ENCODE measurements around the gene LRP1.

The LRP1 gene

GRCh38 chr12:57181072-57181471 is 52.8 kb downstream of the LRP1 start:
- TF ChIP-seq, protein P1, sequence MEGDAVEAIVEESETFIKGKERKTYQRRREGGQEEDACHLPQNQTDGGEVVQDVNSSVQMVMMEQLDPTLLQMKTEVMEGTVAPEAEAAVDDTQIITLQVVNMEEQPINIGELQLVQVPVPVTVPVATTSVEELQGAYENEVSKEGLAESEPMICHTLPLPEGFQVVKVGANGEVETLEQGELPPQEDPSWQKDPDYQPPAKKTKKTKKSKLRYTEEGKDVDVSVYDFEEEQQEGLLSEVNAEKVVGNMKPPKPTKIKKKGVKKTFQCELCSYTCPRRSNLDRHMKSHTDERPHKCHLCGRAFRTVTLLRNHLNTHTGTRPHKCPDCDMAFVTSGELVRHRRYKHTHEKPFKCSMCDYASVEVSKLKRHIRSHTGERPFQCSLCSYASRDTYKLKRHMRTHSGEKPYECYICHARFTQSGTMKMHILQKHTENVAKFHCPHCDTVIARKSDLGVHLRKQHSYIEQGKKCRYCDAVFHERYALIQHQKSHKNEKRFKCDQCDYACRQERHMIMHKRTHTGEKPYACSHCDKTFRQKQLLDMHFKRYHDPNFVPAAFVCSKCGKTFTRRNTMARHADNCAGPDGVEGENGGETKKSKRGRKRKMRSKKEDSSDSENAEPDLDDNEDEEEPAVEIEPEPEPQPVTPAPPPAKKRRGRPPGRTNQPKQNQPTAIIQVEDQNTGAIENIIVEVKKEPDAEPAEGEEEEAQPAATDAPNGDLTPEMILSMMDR (IDR thresholded peaks at IDR 0.05), result no peak

DNA sequence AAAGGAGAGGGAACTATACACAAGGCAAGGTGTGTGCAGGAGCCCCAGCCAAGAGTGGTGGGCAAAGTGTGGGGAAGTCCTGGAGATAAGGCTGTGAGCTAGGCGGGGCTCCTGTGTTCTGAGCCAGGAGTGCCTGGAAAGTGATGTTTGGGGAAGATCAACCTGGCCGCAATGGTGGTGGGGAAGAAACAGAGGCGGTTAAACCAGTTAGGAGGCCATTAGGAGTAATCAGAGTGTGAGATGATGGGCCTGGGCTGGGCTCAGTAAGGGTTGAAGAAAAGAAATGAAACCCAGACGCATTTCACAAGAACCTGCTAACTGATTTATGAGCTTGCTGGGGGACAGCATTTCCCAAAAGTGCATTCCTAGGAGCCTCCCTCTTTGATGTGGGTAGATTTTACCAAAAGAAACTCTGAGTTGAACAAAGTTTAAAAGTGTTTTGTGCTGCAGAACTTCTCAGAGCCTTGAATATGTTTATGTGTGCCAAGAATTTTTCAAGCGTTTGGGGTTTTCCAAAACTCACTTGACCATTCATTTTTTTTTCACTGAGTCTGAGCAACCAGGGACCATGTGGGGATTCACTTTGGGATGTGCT is 53.4 kb downstream of the LRP1 start:
- TF ChIP-seq, protein P1 (IDR thresholded peaks at IDR 0.05), result no peak

GRCh38 chr12:57182918-57183575 is 54.8 kb downstream of the LRP1 start:
- TF ChIP-seq, protein P1 (IDR thresholded peaks at IDR 0.05), result peak; percentile 93

DNA sequence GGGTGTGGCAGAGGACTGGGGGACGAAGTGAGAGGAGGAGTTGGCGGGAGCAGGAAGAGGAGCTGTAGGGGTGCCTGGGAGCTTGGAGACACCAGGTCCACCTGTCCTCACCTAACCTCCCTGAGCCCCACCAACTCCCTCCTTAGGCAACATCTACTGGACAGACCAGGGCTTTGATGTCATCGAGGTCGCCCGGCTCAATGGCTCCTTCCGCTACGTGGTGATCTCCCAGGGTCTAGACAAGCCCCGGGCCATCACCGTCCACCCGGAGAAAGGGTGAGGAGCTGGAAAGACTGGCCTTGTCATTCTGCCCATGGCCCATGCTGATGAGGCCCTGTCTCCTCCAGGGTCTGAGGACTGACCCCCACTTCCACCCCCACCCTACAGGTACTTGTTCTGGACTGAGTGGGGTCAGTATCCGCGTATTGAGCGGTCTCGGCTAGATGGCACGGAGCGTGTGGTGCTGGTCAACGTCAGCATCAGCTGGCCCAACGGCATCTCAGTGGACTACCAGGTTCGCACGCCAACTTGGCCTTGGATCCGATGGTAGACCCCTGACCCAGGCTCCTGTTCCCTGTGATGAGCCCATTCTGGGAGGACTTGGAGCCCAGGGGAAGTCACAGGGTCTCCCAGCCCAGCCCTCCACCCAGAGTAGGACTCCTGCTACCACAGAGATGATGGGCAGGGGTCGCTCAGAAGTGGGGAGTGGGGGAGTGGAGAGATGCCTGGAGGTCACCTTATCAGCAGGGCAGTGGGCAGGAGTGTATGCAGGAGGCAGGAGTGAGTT is 55.8 kb downstream of the LRP1 start:
- TF ChIP-seq, protein P1 (IDR thresholded peaks at IDR 0.05), result no peak

GRCh38 chr12:57185403-57185802 is 57.1 kb downstream of the LRP1 start:
- TF ChIP-seq, protein P1 (IDR thresholded peaks at IDR 0.05), result no peak

GRCh38 chr12:57185906-57186508 is 57.7 kb downstream of the LRP1 start:
- TF ChIP-seq, protein P1 (IDR thresholded peaks at IDR 0.05), result no peak

DNA sequence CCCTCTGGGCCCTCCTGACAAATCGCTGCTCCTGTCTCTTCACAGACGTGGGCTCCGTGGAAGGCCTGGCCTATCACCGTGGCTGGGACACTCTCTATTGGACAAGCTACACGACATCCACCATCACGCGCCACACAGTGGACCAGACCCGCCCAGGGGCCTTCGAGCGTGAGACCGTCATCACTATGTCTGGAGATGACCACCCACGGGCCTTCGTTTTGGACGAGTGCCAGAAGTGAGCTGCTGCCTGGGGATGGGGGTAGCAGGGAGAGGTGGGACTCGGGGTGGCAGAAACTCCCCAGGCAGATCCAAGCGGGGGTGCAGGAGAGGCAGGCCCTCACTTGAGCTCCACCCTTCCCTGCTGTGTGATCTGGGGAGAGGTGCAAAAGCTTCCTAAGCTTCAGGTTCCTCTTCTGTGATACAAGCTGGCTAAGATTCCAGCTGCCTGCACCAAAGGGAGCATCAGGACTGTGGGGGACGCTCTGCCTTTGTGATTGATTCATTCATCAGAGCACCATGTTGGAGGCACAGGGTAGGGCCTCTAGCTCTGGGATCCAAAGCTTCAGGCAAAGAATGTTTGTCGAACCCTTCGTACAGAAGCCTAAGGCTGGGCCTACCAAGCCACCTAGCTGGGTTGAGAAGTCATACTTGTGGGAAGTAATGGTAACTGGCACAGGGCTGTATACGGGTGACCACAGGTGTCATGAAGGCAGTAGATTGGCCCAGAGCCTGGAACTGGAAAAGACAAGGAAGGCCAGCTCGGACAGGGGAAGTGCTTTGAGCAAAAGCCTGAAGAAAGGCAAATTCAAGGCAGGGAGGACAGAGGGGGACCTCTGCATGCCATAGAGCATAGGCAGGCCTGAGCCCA is 59.2 kb downstream of the LRP1 start:
- TF ChIP-seq, protein P1 (IDR thresholded peaks at IDR 0.05), result no peak

Data from LNCAP (cell line).